Hematopoietic multipotent progenitor cell treated with erythropoietin and hydrocortisone succinate and interleukin-3 and kit ligand, for 8 days (in vitro differentiated cells): ENCODE data around the gene CLEC9A.

Source experiments
- DNase-seq: peaks from one replicate; pipeline ENCODE4 v3.0.0-alpha.2; 2015

The CLEC9A gene

DNA sequence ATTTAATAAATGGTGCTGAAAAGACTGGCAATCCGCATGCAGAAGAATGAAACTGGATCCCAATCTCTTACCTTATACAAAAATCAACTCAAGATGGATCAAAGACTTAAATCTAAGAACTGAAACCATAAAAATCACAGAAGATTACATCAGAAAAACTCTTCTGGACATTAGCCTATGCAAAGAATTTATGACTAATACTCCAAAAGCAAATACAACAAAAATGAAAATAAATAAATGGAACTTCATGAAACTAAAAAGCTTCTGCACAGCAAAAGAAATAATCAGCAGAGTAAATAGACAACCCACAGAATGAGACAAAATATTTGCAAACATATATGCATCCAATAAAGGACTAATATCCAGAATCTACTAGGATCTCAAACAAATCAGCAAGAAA, 82.6 kb downstream of the CLEC9A start:
- no peak for DNase-seq

DNA sequence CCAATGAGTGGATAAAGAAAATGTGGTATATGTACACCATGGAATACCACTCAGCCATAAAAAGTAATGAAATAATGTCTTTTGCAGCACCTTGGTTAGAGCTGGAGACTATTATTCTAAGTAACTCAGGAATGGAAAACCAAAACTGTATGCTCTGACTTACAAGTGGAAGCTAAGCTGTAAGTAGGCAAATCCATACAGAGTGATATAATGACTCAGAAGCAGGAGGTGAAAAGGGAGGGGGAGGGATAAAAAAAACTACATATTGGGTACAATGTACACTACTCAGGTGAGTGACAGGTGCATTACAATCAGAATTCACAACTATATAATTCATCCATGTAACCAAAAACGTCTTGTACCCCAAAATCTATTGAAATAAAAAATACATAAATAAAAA, 83.4 kb downstream of the CLEC9A start:
- DNase-seq: no peak

DNA sequence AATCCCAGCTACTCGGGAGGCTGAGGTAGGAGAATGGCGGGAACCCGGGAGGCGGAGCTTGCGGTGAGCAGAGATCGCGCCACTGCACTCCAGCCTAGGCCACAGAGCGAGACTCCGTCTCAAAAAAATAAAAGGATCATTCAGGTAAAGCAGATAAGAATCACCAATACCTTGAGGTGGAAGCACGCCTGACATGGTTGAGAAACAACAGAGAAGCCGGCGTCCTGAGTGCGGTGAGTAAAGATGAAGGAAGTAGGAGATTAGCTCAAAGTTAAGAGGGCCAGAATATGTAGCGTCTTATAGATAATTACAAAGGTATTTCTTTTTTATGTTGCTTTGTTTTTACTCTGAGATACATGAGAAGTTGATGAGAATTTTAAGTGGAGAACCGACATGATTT, 84.8 kb downstream of the CLEC9A start:
- DNase-seq: no peak
